Kidney (tissue), 14 donors: Measurements from ENCODE around the gene CARMIL3. TPM values are rescaled to one million over a fixed set of nuclear protein-coding genes. Genes with fewer than 3 reads are reported as not detected.
"Not testable (repeated sequence)": the region's sequence is repeated elsewhere in the genome, so short reads cannot be mapped to it uniquely, and the experiment has no call there.

Experiments
- DNase-seq, 5 donors: peaks; one replicate each; pipeline ENCODE4 v3.0.0-alpha.2; 2013 to 2020
- FAIRE-seq: peaks from 2 replicates; lab custom pipeline; 2012; peaks lifted over from hg19 to GRCh38; lab: Jason Lieb, UNC
- H3K27ac ChIP-seq, 2 donors: one replicate each; pipeline ENCODE4 v1.7.0; 2013; ENCODE audit warnings: low read depth in 2 of 2, low read length in 2 of 2, inconsistent platforms in 1 of 2
- H3K27me3 ChIP-seq: one replicate; pipeline ENCODE4 v1.7.1; 2013; ENCODE audit warnings: low read length, inconsistent platforms; ENCODE audit not compliant: control insufficient read depth, insufficient read depth
- H3K36me3 ChIP-seq, 3 donors: one replicate each; pipeline versions ENCODE4 v1.7.0 to v1.7.1; 2013; ENCODE audit warnings: low read length in 3 of 3, control low read depth in 1 of 3, inconsistent platforms in 1 of 3; ENCODE audit not compliant: insufficient read depth in 3 of 3, control insufficient read depth in 2 of 3
- H3K4me1 ChIP-seq, 3 donors: one replicate each; pipeline versions ENCODE4 v1.7.0 to v1.7.1; 2013; ENCODE audit warnings: low read length in 3 of 3, inconsistent platforms in 1 of 3, low read depth in 1 of 3; ENCODE audit not compliant: control insufficient read depth in 2 of 3, insufficient read depth in 2 of 3
- H3K4me3 ChIP-seq, 3 donors: one replicate each; pipeline versions ENCODE4 v1.7.0 to v1.8.1; 2013; ENCODE audit warnings: low read length in 3 of 3, control low read depth in 1 of 3, inconsistent platforms in 1 of 3
- H3K9ac ChIP-seq, 3 donors: one replicate each; pipeline versions ENCODE4 v1.7.0 to v1.7.1; 2013; ENCODE audit warnings: low read length in 3 of 3, control low read depth in 1 of 3, inconsistent platforms in 1 of 3
- H3K9me3 ChIP-seq, 3 donors: one replicate each; pipeline versions ENCODE4 v1.7.0 to v1.7.1; 2013; ENCODE audit warnings: low read length in 3 of 3, control low read depth in 1 of 3, inconsistent platforms in 1 of 3; ENCODE audit not compliant: control insufficient read depth in 2 of 3, insufficient read depth in 1 of 3
- CTCF ChIP-seq: IDR thresholded peaks from 3 replicates; pipeline ENCODE4 v1.5.1; 2012; ENCODE audit warnings: mild to moderate bottlenecking, moderate library complexity, borderline replicate concordance; ENCODE audit not compliant: insufficient read depth; ENCODE audit errors: extremely low read depth
- intact Hi-C: fragments of 100-400 bp; cut with DNase I; formaldehyde crosslinking; loops from one replicate; pipeline ENCODE4 v1.11.1; 2022
- polyA plus RNA-seq: library from polyadenylated mRNA; stranded (reverse); fragments of 350-450 nt; fragmentation: Illumina TruSeq; extraction: RNeasy Lipid Tissue Mini Kit (QIAGEN cat#74804); gene quantifications from one replicate; pipeline ENCODE4 v1.2.3, GENCODE V29; 2014; ENCODE audit warnings: low read depth, low replicate concordance; ENCODE audit not compliant: insufficient read depth
- total RNA-seq: library from RNA; stranded (reverse); fragmentation: NEBNext Ultra II Directional; extraction: Animal tissue kit (Norgen Biotek cat#: 25700); gene quantifications from one replicate; pipeline ENCODE4 v1.2.1, GENCODE V29; 2021
- donor health status: control.
- donor health status: control.
- donor health status: control.
- donor health status: control.
- donor health status: control.
- donor health status: DM: yes; HTN: yes; CAD: no.
- donor health status: Normal renal cell carcinoma (clear cell type).

The CARMIL3 gene
- total and polyA plus RNA-seq, 2 donors from 2014 or later, result 1.4 to 1.5 TPM

- Histone ChIP-seq H3K4me1 (peaks cover 0 to 7% (median 3%) of the 10 kb centered on the region in 3 donors), H3K4me3 (no peak overlapping the region), H3K36me3 (no peaks in the 10 kb centered on the region), H3K27ac (no peak overlapping the region), H3K9me3 (peaks cover 0 to 6% (median 0%) of the 10 kb centered on the region in 3 donors), H3K27me3 (no peaks in the 10 kb centered on the region), H3K9ac (no peak overlapping the region)
- FAIRE-seq (no peak), DNase-seq (no peak)
- intact Hi-C loops, result no loop called here
- TF ChIP-seq CTCF, result no peak
Measured at GRCh38 chr14:24032727-24033418, 18.9 kb upstream of the CARMIL3 start.

- Histone ChIP-seq H3K4me3 (peak overlapping the region in 1 of 3 donors; percentile 73), H3K27ac (peak overlapping the region; percentile 90 to 92)
- peak in 1 of 5 donors; percentile 10 for DNase-seq
- H3K9ac ChIP-seq, intact Hi-C loops, H3K4me1 ChIP-seq, FAIRE-seq, H3K36me3 ChIP-seq, H3K9me3 ChIP-seq, H3K27me3 ChIP-seq: not testable (repeated sequence)
Measured at GRCh38 chr14:24035769-24036168, 16.0 kb upstream of the CARMIL3 start.

GRCh38 chr14:24036169-24036962, 15.4 kb upstream of the CARMIL3 start:
- TF ChIP-seq CTCF, result peak; percentile 55
- H3K27ac ChIP-seq, result peak overlapping the region; percentile 90 to 92
- FAIRE-seq (no peak), DNase-seq (peak; percentile 87 to 93 (median 88))
- no peaks in the 10 kb centered on the region for H3K27me3 ChIP-seq
- peak overlapping the region; percentile 52 to 85 (median 75) for H3K9ac ChIP-seq
- intact Hi-C loops, result no loop called here
- peaks cover 0 to 6% (median 0%) of the 10 kb centered on the region in 3 donors for H3K9me3 ChIP-seq
- no peaks in the 10 kb centered on the region for H3K36me3 ChIP-seq
- peaks cover 0 to 9% (median 7%) of the 10 kb centered on the region in 3 donors for H3K4me1 ChIP-seq
- H3K4me3 ChIP-seq, result peak overlapping the region; percentile 61 to 87 (median 73)

- H3K9ac ChIP-seq, result peak overlapping the region in 2 of 3 donors; percentile 75 to 85
- intact Hi-C loops, H3K4me1 ChIP-seq, DNase-seq, H3K36me3 ChIP-seq, FAIRE-seq, H3K9me3 ChIP-seq, H3K27me3 ChIP-seq: not testable (repeated sequence)
- H3K27ac ChIP-seq, result peak overlapping the region; percentile 90 to 92
- peak overlapping the region in 2 of 3 donors; percentile 73 to 87 for H3K4me3 ChIP-seq
Measured at GRCh38 chr14:24036963-24037657, 14.7 kb upstream of the CARMIL3 start.
